ENCODE data around the gene PRAC2. TPM values are rescaled to one million over a fixed set of nuclear protein-coding genes. Genes with fewer than 3 reads are reported as not detected.

Gene PRAC2
- total RNA-seq, 1 experiment from 2014 or later: not detected

GRCh38 chr17:48681609-48682008, 41.4 kb upstream of the PRAC2 start:
- ChIA-PET CTCF (interaction anchor here (1.1 to 12.8 kb wide), 5 partner anchors 10 to 203 kb away, joined by 3 to 221 read pairs (median 9); no protein-coding TSS in a partner anchor), RAD21 (ENCODE audit: low non-redundant PET in 1 of 2, low total read pairs in 2 of 2, uncharacterized antibody in 2 of 2, unreplicated experiment in 2 of 2) (no interaction called here), POLR2A (no interaction called here)
- H3K27me3 ChIP-seq (ENCODE audit: insufficient read depth, low read length): no peaks in the 10 kb centered on the region
- no peaks in the 10 kb centered on the region for H3K36me3 ChIP-seq (ENCODE audit: control insufficient read depth in 1 of 2, insufficient read depth in 2 of 2, low read length in 2 of 2)
- TF ChIP-seq YY1 (IDR thresholded peaks at IDR 0.05; ENCODE audit: extremely low read depth, insufficient replicate concordance, low read depth, low read length) (no peak), ZBTB33 (IDR thresholded peaks at IDR 0.05; ENCODE audit: extremely low read depth, insufficient replicate concordance, low read length) (no peak), POLR2AphosphoS5 (IDR thresholded peaks at IDR 0.05; ENCODE audit: low read depth, low read length) (no peak), FOSL1 (IDR thresholded peaks at IDR 0.05; ENCODE audit: low read depth) (no peak), ELF1 (IDR thresholded peaks at IDR 0.05; ENCODE audit: borderline replicate concordance, low read depth) (no peak), SP1 (IDR thresholded peaks at IDR 0.05; ENCODE audit: low read depth) (no peak), REST (IDR thresholded peaks at IDR 0.05; ENCODE audit: low read depth) (no peak), SIN3A (IDR thresholded peaks at IDR 0.05; ENCODE audit: low read depth) (no peak)
- no peaks in the 10 kb centered on the region for H3K9me2 ChIP-seq (ENCODE audit: insufficient read depth)
- H3K9ac ChIP-seq (ENCODE audit: low read length): no peak overlapping the region
- H3K4me3 ChIP-seq (replicated peaks in 1 of 2; ENCODE audit: low read depth in 1 of 2, low read length in 2 of 2): no peak overlapping the region
- intact Hi-C loops (cut with micrococcal nuclease): no loop called here
- H3K9me3 ChIP-seq (ENCODE audit: control insufficient read depth in 1 of 2, insufficient read depth in 1 of 2, low read depth in 1 of 2, low read length in 2 of 2): no peaks in the 10 kb centered on the region
- ATAC-seq (no peak), DNase-seq (ENCODE audit: low read depth, low spot score) (no peak)
- H3K4me2 ChIP-seq (ENCODE audit: low read length): no peak overlapping the region
- no peak overlapping the region for H2AFZ ChIP-seq (ENCODE audit: low read depth, low read length, poor library complexity, severe bottlenecking)
- H3K4me1 ChIP-seq (ENCODE audit: control insufficient read depth in 1 of 2, insufficient read depth in 2 of 2, low read length in 2 of 2): peaks cover 0 to 13% of the 10 kb centered on the region in 2 experiments; a peak in 2 of 4 replicates
- no peak overlapping the region for H3K27ac ChIP-seq (ENCODE audit: low read depth, low read length)
- H4K20me1 ChIP-seq (ENCODE audit: insufficient read depth): no peaks in the 10 kb centered on the region
- BruUV-seq (replicated peaks): no TSS peak
- H3K79me2 ChIP-seq (ENCODE audit: insufficient read depth, low read length): no peaks in the 10 kb centered on the region
